OCI-LY1 (cell line): Measurements from ENCODE around the gene CLP1.

Source experiments
- H2AFZ ChIP-seq: fragments of 200-600 bp; sonication (generic), shearing (Covaris generic); 2 replicates; pipeline ENCODE4 v1.6.0; 2014; ENCODE audit warnings: antibody characterized with exemption, mild to moderate bottlenecking, low read length
- H3F3A ChIP-seq: fragments of 200-600 bp; sonication (generic), shearing (Covaris generic); 2 replicates; pipeline ENCODE4 v1.6.0; 2014; ENCODE audit warnings: mild to moderate bottlenecking, antibody characterized with exemption, low read length, moderate library complexity; ENCODE audit not compliant: insufficient read depth
- H3K27ac ChIP-seq: fragments of 200-600 bp; sonication (generic); 2 replicates; pipeline ENCODE4 v1.5.1; 2014; ENCODE audit warnings: low read length, mixed run types, mild to moderate bottlenecking, low read depth; ENCODE audit not compliant: poor library complexity, severe bottlenecking
- H3K27me3 ChIP-seq: fragments of 200-600 bp; sonication (generic); 2 replicates; pipeline ENCODE4 v1.6.0; 2014; ENCODE audit warnings: antibody characterized with exemption, mild to moderate bottlenecking, low read length, moderate library complexity; ENCODE audit not compliant: insufficient read depth
- H3K36me3 ChIP-seq: fragments of 200-600 bp; sonication (generic); 2 replicates; pipeline ENCODE4 v1.6.1; 2014; ENCODE audit warnings: mild to moderate bottlenecking, antibody characterized with exemption, low read length, moderate library complexity, mixed read lengths; ENCODE audit not compliant: insufficient read depth
- H3K4me1 ChIP-seq: fragments of 200-600 bp; sonication (generic); 2 replicates; pipeline ENCODE4 v1.5.1; 2014; ENCODE audit warnings: mild to moderate bottlenecking, low read length, moderate library complexity; ENCODE audit not compliant: insufficient read depth, severe bottlenecking
- H3K4me2 ChIP-seq: fragments of 200-600 bp; sonication (generic), shearing (Covaris generic); 2 replicates; pipeline ENCODE4 v1.6.1; 2014; ENCODE audit warnings: low read length
- H3K4me3 ChIP-seq: fragments of 200-600 bp; sonication (generic); 2 replicates; pipeline ENCODE4 v1.5.1; 2014; ENCODE audit warnings: low read length, low read depth, mild to moderate bottlenecking, mixed read lengths; ENCODE audit not compliant: poor library complexity, severe bottlenecking
- H3K79me2 ChIP-seq: fragments of 200-600 bp; shearing (Covaris generic); 2 replicates; pipeline ENCODE4 v1.6.1; 2016; ENCODE audit warnings: mixed run types, low read length, mixed read lengths; ENCODE audit not compliant: insufficient read depth
- H3K9ac ChIP-seq: fragments of 200-600 bp; sonication (generic), shearing (Covaris generic); 2 replicates; pipeline ENCODE4 v1.6.1; 2014; ENCODE audit warnings: mild to moderate bottlenecking, low read length, mixed read lengths
- H3K9me2 ChIP-seq: fragments of 200-600 bp; sonication (generic), shearing (Covaris generic); 2 replicates; pipeline ENCODE4 v1.6.1; 2014; ENCODE audit warnings: low read depth, mild to moderate bottlenecking, low read length, mixed read lengths
- H3K9me3 ChIP-seq: fragments of 200-600 bp; shearing (Covaris generic); 2 replicates; pipeline ENCODE4 v1.6.1; 2014; ENCODE audit warnings: low read length, mixed read lengths
- H4K20me1 ChIP-seq: fragments of 200-600 bp; sonication (generic), shearing (Covaris generic); 2 replicates; pipeline ENCODE4 v1.6.0; 2016; ENCODE audit warnings: mild to moderate bottlenecking, low read length; ENCODE audit not compliant: insufficient read depth
- EZH2 ChIP-seq: fragments of 200-600 bp; sonication (generic), shearing (Covaris generic); IDR thresholded peaks from 2 replicates; pipeline ENCODE4 v1.8.0; 2017; ENCODE audit warnings: borderline replicate concordance, mixed run types, mild to moderate bottlenecking, antibody characterized with exemption, low read length, moderate library complexity, mixed read lengths
- TF ChIP-seq, protein P1 (sequence below): fragments of 200-600 bp; sonication (generic), shearing (Covaris generic); IDR thresholded peaks from 2 replicates; pipeline ENCODE4 v1.5.1; 2017; ENCODE audit warnings: mild to moderate bottlenecking, antibody characterized with exemption, low read length, moderate library complexity, mixed read lengths

The CLP1 gene

DNA sequence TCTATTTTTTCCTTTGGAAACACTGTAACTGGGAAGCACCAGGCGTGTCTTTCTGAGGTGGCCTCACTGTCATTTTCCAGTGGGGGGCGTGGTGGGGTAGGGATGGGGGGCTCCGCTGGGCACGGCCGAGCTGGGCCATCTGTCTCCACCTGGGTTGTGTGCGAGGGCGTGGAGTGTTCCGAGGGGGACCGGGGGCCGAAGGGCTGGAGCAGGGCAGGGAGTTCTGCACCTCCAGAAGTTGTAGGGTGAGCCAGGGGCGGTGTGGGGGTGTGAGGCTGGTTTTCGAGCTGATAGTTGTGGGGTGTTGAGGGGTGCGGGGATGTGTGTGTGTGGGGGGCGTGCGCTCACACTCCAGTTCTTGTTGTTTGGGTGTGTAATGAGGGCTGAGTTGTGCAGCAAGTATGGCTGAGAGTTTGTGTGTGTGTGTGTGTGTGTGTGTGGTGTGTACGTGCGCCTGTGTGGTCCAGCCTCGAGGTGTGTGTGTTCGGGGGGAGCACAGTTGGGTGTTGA is 18.7 kb upstream of the CLP1 start:
- Histone ChIP-seq H3K9me2 (no peaks in the 10 kb centered on the region), H2AFZ (no peak overlapping the region), H3K4me1 (no peaks in the 10 kb centered on the region), H3K36me3 (no peaks in the 10 kb centered on the region), H3K4me2 (no peak overlapping the region), H3K27ac (no peak overlapping the region), H3K4me3 (no peak overlapping the region), H4K20me1 (no peaks in the 10 kb centered on the region), H3K79me2 (no peaks in the 10 kb centered on the region), H3K9ac (no peak overlapping the region), H3K27me3 (peaks cover 5% of the 10 kb centered on the region; the same call in 1 of the 2 replicates), H3K9me3 (no peaks in the 10 kb centered on the region), H3F3A (no peaks in the 10 kb centered on the region)
- TF ChIP-seq, protein P1, sequence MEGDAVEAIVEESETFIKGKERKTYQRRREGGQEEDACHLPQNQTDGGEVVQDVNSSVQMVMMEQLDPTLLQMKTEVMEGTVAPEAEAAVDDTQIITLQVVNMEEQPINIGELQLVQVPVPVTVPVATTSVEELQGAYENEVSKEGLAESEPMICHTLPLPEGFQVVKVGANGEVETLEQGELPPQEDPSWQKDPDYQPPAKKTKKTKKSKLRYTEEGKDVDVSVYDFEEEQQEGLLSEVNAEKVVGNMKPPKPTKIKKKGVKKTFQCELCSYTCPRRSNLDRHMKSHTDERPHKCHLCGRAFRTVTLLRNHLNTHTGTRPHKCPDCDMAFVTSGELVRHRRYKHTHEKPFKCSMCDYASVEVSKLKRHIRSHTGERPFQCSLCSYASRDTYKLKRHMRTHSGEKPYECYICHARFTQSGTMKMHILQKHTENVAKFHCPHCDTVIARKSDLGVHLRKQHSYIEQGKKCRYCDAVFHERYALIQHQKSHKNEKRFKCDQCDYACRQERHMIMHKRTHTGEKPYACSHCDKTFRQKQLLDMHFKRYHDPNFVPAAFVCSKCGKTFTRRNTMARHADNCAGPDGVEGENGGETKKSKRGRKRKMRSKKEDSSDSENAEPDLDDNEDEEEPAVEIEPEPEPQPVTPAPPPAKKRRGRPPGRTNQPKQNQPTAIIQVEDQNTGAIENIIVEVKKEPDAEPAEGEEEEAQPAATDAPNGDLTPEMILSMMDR = no peak
- no peak for TF ChIP-seq EZH2

- Histone ChIP-seq H3K9me2 (no peaks in the 10 kb centered on the region), H3K4me2 (no peak overlapping the region), H3F3A (no peaks in the 10 kb centered on the region), H2AFZ (no peak overlapping the region), H3K27me3 (peaks cover 5% of the 10 kb centered on the region; the same call in 1 of the 2 replicates), H3K79me2 (no peaks in the 10 kb centered on the region), H3K4me3 (no peak overlapping the region), H4K20me1 (no peaks in the 10 kb centered on the region), H3K36me3 (no peaks in the 10 kb centered on the region), H3K4me1 (no peaks in the 10 kb centered on the region), H3K9me3 (no peaks in the 10 kb centered on the region), H3K9ac (no peak overlapping the region), H3K27ac (no peak overlapping the region)
- TF ChIP-seq EZH2 = no peak
- TF ChIP-seq, protein P1 = no peak
Measured at GRCh38 chr11:57639321-57640067, 18.1 kb upstream of the CLP1 start.

- H3K79me2 ChIP-seq = no peaks in the 10 kb centered on the region
- H4K20me1 ChIP-seq = no peaks in the 10 kb centered on the region
- H2AFZ ChIP-seq = no peak overlapping the region
- H3K9me3 ChIP-seq = no peaks in the 10 kb centered on the region
- TF ChIP-seq, protein P1 = no peak
- no peak for TF ChIP-seq EZH2
- H3K9me2 ChIP-seq = no peaks in the 10 kb centered on the region
- H3K4me2 ChIP-seq = no peak overlapping the region
- H3K36me3 ChIP-seq = no peaks in the 10 kb centered on the region
- H3K4me3 ChIP-seq = no peak overlapping the region
- H3K27ac ChIP-seq = no peak overlapping the region
- H3F3A ChIP-seq = no peaks in the 10 kb centered on the region
- H3K9ac ChIP-seq = no peak overlapping the region
- peaks cover 5% of the 10 kb centered on the region; the same call in 1 of the 2 replicates for H3K27me3 ChIP-seq
- H3K4me1 ChIP-seq = no peaks in the 10 kb centered on the region
Measured at GRCh38 chr11:57640068-57640800, 17.3 kb upstream of the CLP1 start.
